ENCODE data around the gene PARN.

- TF ChIP-seq POLR2AphosphoS5 (IDR thresholded peaks at IDR 0.05) (no peak), POLR2A (IDR thresholded peaks at IDR 0.05) (no peak), EP300 (IDR thresholded peaks at IDR 0.05) (no peak), CTCF (IDR thresholded peaks at IDR 0.05) (no peak)
Measured at GRCh38 chr16:14548933-14549788, 80.9 kb downstream of the PARN start.

Measured in stomach (tissue), 4 donors.